Measurements from ENCODE around the gene CRHR2.
"Not testable (repeated sequence)": the region's sequence is repeated elsewhere in the genome, so short reads cannot be mapped to it uniquely, and the experiment has no call there.

CRHR2 gene

GRCh38 chr7:30642789-30643188 lies 39.5 kb downstream of the CRHR2 start:
- no peak for TF ChIP-seq CTCF (IDR thresholded peaks at IDR 0.05)
- no peak overlapping the region for H3K27ac ChIP-seq
- H3K4me3 ChIP-seq = no peak overlapping the region
- DNase-seq (ENCODE audit: low spot score) = no peak

- DNase-seq (ENCODE audit: low spot score); H3K27ac ChIP-seq; H3K4me3 ChIP-seq: not testable (repeated sequence)
Observed at GRCh38 chr7:30642322-30642721, 39.9 kb downstream of the CRHR2 start.

GRCh38 chr7:30635798-30636197 lies 46.5 kb downstream of the CRHR2 start:
- no peak for TF ChIP-seq CTCF (IDR thresholded peaks at IDR 0.05)
- Histone ChIP-seq H3K27ac (no peak overlapping the region), H3K4me3 (no peak overlapping the region)
- no peak for DNase-seq (ENCODE audit: low spot score)

- Histone ChIP-seq H3K4me3 (no peak overlapping the region), H3K27ac (no peak overlapping the region)
- DNase-seq (ENCODE audit: low spot score) = no peak
Observed at GRCh38 chr7:30634634-30635201, 47.5 kb downstream of the CRHR2 start.

GRCh38 chr7:30634193-30634626 lies 48.0 kb downstream of the CRHR2 start:
- TF ChIP-seq CTCF (IDR thresholded peaks at IDR 0.05) = no peak
- DNase-seq (ENCODE audit: low spot score) = no peak
- H3K4me3 ChIP-seq = no peak overlapping the region
- no peak overlapping the region for H3K27ac ChIP-seq

More at GRCh38 chr7:30634634-30635201, 47.5 kb downstream of the CRHR2 start:
- no peak for TF ChIP-seq CTCF (IDR thresholded peaks at IDR 0.05)

- Histone ChIP-seq H3K27ac (no peak overlapping the region), H3K4me3 (no peak overlapping the region)
- DNase-seq (ENCODE audit: low spot score) = no peak
- TF ChIP-seq CTCF (IDR thresholded peaks at IDR 0.05) = no peak
Observed at GRCh38 chr7:30633223-30633622, 49.0 kb downstream of the CRHR2 start.

- DNase-seq (ENCODE audit: low spot score) = no peak
- no peak overlapping the region for H3K27ac ChIP-seq
- no peak overlapping the region for H3K4me3 ChIP-seq
- TF ChIP-seq CTCF (IDR thresholded peaks at IDR 0.05) = no peak
Observed at GRCh38 chr7:30630986-30631385, 51.3 kb downstream of the CRHR2 start.

All from coronary artery (tissue), 2 donors.